ENCODE data around the gene PPP1R9A. TPM values are rescaled to one million over a fixed set of nuclear protein-coding genes. Genes with fewer than 3 reads are reported as not detected.

The PPP1R9A gene
- total RNA-seq, 1 donor from 2014 or later = 0.79 TPM

GRCh38 chr7:94949532-94949931 lies 42.1 kb downstream of the PPP1R9A start:
- Histone ChIP-seq H3K36me3 (ENCODE audit: control insufficient read depth, insufficient read depth, low read length) (no peaks in the 10 kb centered on the region), H3K4me3 (ENCODE audit: low read depth, low read length) (no peak overlapping the region), H3K27me3 (ENCODE audit: control insufficient read depth, insufficient read depth, low read length) (no peaks in the 10 kb centered on the region)
- DNase-seq (ENCODE audit: low read depth) (peak; percentile 77), FAIRE-seq (no peak)
- TF ChIP-seq CTCF (IDR thresholded peaks at IDR 0.05; ENCODE audit: insufficient read depth, low read length, severe bottlenecking) = no peak

GRCh38 chr7:94955807-94956206 lies 48.4 kb downstream of the PPP1R9A start:
- no peak overlapping the region for H3K4me3 ChIP-seq (ENCODE audit: low read depth, low read length)
- DNase-seq (ENCODE audit: low read depth) (no peak), FAIRE-seq (peak; percentile 52)
- H3K27me3 ChIP-seq (ENCODE audit: control insufficient read depth, insufficient read depth, low read length) = no peaks in the 10 kb centered on the region
- H3K36me3 ChIP-seq (ENCODE audit: control insufficient read depth, insufficient read depth, low read length) = no peaks in the 10 kb centered on the region
- TF ChIP-seq CTCF (IDR thresholded peaks at IDR 0.05; ENCODE audit: insufficient read depth, low read length, severe bottlenecking) = no peak

- Histone ChIP-seq H3K4me3 (ENCODE audit: low read depth, low read length) (no peak overlapping the region), H3K36me3 (ENCODE audit: control insufficient read depth, insufficient read depth, low read length) (no peaks in the 10 kb centered on the region), H3K27me3 (ENCODE audit: control insufficient read depth, insufficient read depth, low read length) (no peaks in the 10 kb centered on the region)
- FAIRE-seq (no peak), DNase-seq (ENCODE audit: low read depth) (no peak)
- no peak for TF ChIP-seq CTCF (IDR thresholded peaks at IDR 0.05; ENCODE audit: insufficient read depth, low read length, severe bottlenecking)
Measured at GRCh38 chr7:94957061-94957460, 49.7 kb downstream of the PPP1R9A start.

GRCh38 chr7:94962661-94963060 lies 55.3 kb downstream of the PPP1R9A start:
- TF ChIP-seq CTCF (IDR thresholded peaks at IDR 0.05; ENCODE audit: insufficient read depth, low read length, severe bottlenecking) = no peak
- Histone ChIP-seq H3K4me3 (ENCODE audit: low read depth, low read length) (no peak overlapping the region), H3K36me3 (ENCODE audit: control insufficient read depth, insufficient read depth, low read length) (no peaks in the 10 kb centered on the region), H3K27me3 (ENCODE audit: control insufficient read depth, insufficient read depth, low read length) (no peaks in the 10 kb centered on the region)
- no peak for DNase-seq (ENCODE audit: low read depth)
- FAIRE-seq = no peak

- DNase-seq (ENCODE audit: low read depth) = no peak
- Histone ChIP-seq H3K4me3 (ENCODE audit: low read depth, low read length) (no peak overlapping the region), H3K36me3 (ENCODE audit: control insufficient read depth, insufficient read depth, low read length) (no peaks in the 10 kb centered on the region), H3K27me3 (ENCODE audit: control insufficient read depth, insufficient read depth, low read length) (no peaks in the 10 kb centered on the region)
- no peak for FAIRE-seq
- no peak for TF ChIP-seq CTCF (IDR thresholded peaks at IDR 0.05; ENCODE audit: insufficient read depth, low read length, severe bottlenecking)
Measured at GRCh38 chr7:94969434-94970084, 62.2 kb downstream of the PPP1R9A start.

- DNase-seq (ENCODE audit: low read depth) (no peak), FAIRE-seq (no peak)
- no peaks in the 10 kb centered on the region for H3K36me3 ChIP-seq (ENCODE audit: control insufficient read depth, insufficient read depth, low read length)
- H3K27me3 ChIP-seq (ENCODE audit: control insufficient read depth, insufficient read depth, low read length) = no peaks in the 10 kb centered on the region
- no peak overlapping the region for H3K4me3 ChIP-seq (ENCODE audit: low read depth, low read length)
- TF ChIP-seq CTCF (IDR thresholded peaks at IDR 0.05; ENCODE audit: insufficient read depth, low read length, severe bottlenecking) = no peak
Measured at GRCh38 chr7:94970085-94970576, 62.7 kb downstream of the PPP1R9A start.

All from bronchial epithelial cell (primary cell).